Spinal cord (tissue), 10 donors: Measurements from ENCODE around the gene TBL1XR1. TPM values are rescaled to one million over a fixed set of nuclear protein-coding genes. Genes with fewer than 3 reads are reported as not detected.

Experiments used
- DNase-seq, 6 donors: peaks; one replicate each; pipeline versions ENCODE4 v3.0.0 to v3.0.0-alpha.2; 2013 to 2015; ENCODE audit warnings: low spot score in 6 of 6, low read depth in 4 of 6
- H3K27ac ChIP-seq: one replicate; pipeline ENCODE4 v1.5.1; 2013; ENCODE audit warnings: low read depth, low read length, control low read depth
- H3K27me3 ChIP-seq: one replicate; pipeline ENCODE4 v1.6.1; 2013; ENCODE audit warnings: low read length; ENCODE audit not compliant: control insufficient read depth, insufficient read depth
- H3K36me3 ChIP-seq: one replicate; pipeline ENCODE4 v1.6.1; 2013; ENCODE audit warnings: low read length; ENCODE audit not compliant: control insufficient read depth, insufficient read depth
- H3K4me1 ChIP-seq: one replicate; pipeline ENCODE4 v1.6.1; 2013; ENCODE audit warnings: low read length; ENCODE audit not compliant: control insufficient read depth, insufficient read depth
- H3K4me3 ChIP-seq: one replicate; pipeline ENCODE4 v1.5.1; 2013; ENCODE audit warnings: low read depth, low read length, control low read depth
- H3K9me3 ChIP-seq: one replicate; pipeline ENCODE4 v1.6.1; 2013; ENCODE audit warnings: low read length; ENCODE audit not compliant: control insufficient read depth, insufficient read depth
- WGBS: methylation state at CpG from one replicate; pipeline ENCODE4 v1.1.5; 2013; ENCODE audit warnings: missing lambda C conversion rate; ENCODE audit not compliant: insufficient coverage; 5-methylcytosine and 5-hydroxymethylcytosine counted together
- long read RNA-seq, 4 donors: transcript quantifications; one replicate each; lab custom pipeline, GENCODE V29; 2026
- polyA plus RNA-seq, 2 donors: library from polyadenylated mRNA; unstranded; fragments of 120-200 nt; gene quantifications; one replicate each; pipeline ENCODE4 v1.2.1, GENCODE V29; 2013; ENCODE audit not compliant: insufficient read length in 2 of 2
- total RNA-seq, 2 donors: library from RNA; depleted of rRNA in 1 of 2; stranded (reverse); fragments of 120-200 nt in 1 of 2; fragments of >200 nt in 1 of 2; gene quantifications; one replicate each; pipeline versions ENCODE4 v1.2.3 to v1.2.4, GENCODE V29; 2013 to 2014
- donor health status: healthy.

Gene TBL1XR1
- 100 to 1,000 TPM; 134 to 193 TPM for total RNA-seq
- polyA plus RNA-seq, result 10 to 100 TPM; 81.6 to 86.7 TPM
- long read RNA-seq, donor 1, full-length matches to known transcripts, result 5 of 5 reads
- long read RNA-seq, donor 1, partial matches to known transcripts, result 0 of 5 reads
- long read RNA-seq, donor 1, other reads (novel, unspliced or antisense), result 0 of 5 reads
- long read RNA-seq, donor 2, full-length matches to known transcripts, result 4 of 4 reads
- long read RNA-seq, donor 2, partial matches to known transcripts, result 0 of 4 reads
- long read RNA-seq, donor 2, other reads (novel, unspliced or antisense), result 0 of 4 reads
- long read RNA-seq, donor 3, full-length matches to known transcripts, result 4 of 4 reads
- long read RNA-seq, donor 3, partial matches to known transcripts, result 0 of 4 reads
- long read RNA-seq, donor 3, other reads (novel, unspliced or antisense), result 0 of 4 reads
- long read RNA-seq, donor 4, full-length matches to known transcripts, result 1 of 1 reads
- long read RNA-seq, donor 4, partial matches to known transcripts, result 0 of 1 reads
- long read RNA-seq, donor 4, other reads (novel, unspliced or antisense), result 0 of 1 reads

GRCh38 chr3:177197041-177197726 lies at the start of gene TBL1XR1:
TBL1XR1 (minus strand) TSS chr3:177197482; CDS start chr3:177064977, 132,505 bp downstream.
- WGBS, result 0% methylated on average over 64 of the region's 93 CpGs
- Histone ChIP-seq H3K36me3 (no peaks in the 10 kb centered on the region), H3K4me1 (peaks cover 6% of the 10 kb centered on the region), H3K27me3 (no peaks in the 10 kb centered on the region), H3K27ac (peak within 1 kb of the TSS; percentile 92), H3K4me3 (peak within 1 kb of the TSS; percentile 87), H3K9me3 (no peaks in the 10 kb centered on the region)
- DNase-seq, result peak; percentile 80 to 98 (median 91)

GRCh38 chr3:177245250-177245649 lies 48.0 kb upstream of the TBL1XR1 start:
- no peaks in the 10 kb centered on the region for H3K27me3 ChIP-seq
- no peak for DNase-seq
- H3K27ac ChIP-seq, result no peak overlapping the region
- no CpG with 5 or more reads among the region's 6 CpGs for WGBS
- no peaks in the 10 kb centered on the region for H3K36me3 ChIP-seq
- H3K9me3 ChIP-seq, result no peaks in the 10 kb centered on the region
- no peaks in the 10 kb centered on the region for H3K4me1 ChIP-seq
- no peak overlapping the region for H3K4me3 ChIP-seq

GRCh38 chr3:177244606-177245005 lies 47.3 kb upstream of the TBL1XR1 start:
- DNase-seq, result no peak
- Histone ChIP-seq H3K4me3 (no peak overlapping the region), H3K27ac (no peak overlapping the region), H3K4me1 (no peaks in the 10 kb centered on the region), H3K9me3 (no peaks in the 10 kb centered on the region), H3K27me3 (no peaks in the 10 kb centered on the region), H3K36me3 (no peaks in the 10 kb centered on the region)
- 100% methylated on average over 2 of the region's 3 CpGs for WGBS

- no peak overlapping the region for H3K27ac ChIP-seq
- H3K27me3 ChIP-seq, result no peaks in the 10 kb centered on the region
- H3K4me3 ChIP-seq, result no peak overlapping the region
- H3K4me1 ChIP-seq, result no peaks in the 10 kb centered on the region
- H3K36me3 ChIP-seq, result no peaks in the 10 kb centered on the region
- WGBS, result no CpG with 5 or more reads among the region's 2 CpGs
- H3K9me3 ChIP-seq, result no peaks in the 10 kb centered on the region
- peak in 1 of 6 donors; percentile 9 for DNase-seq
These were observed 41.5 kb upstream of the TBL1XR1 start for GRCh38 chr3:177238686-177239216.

DNA sequence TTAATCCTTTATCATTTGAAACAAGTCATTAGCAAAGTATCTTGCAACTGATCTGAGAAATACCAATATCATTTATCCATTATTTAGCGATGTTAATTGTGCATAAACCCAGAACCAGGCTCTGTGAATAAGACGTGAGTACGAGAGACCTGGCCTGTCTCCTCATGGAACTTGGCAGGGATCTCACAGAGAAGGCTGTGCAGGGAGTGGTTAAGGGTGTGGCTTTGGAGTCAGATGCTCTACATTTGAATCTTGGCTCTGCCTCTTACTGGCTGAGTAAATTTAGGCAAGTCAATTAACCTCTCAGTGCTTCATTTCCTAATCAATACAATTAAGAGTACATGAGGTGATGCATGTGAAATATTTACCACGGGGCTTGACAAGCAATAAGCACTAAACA lies 39.9 kb upstream of the TBL1XR1 start:
- Histone ChIP-seq H3K27ac (no peak overlapping the region), H3K27me3 (no peaks in the 10 kb centered on the region), H3K4me1 (no peaks in the 10 kb centered on the region), H3K36me3 (no peaks in the 10 kb centered on the region), H3K9me3 (no peaks in the 10 kb centered on the region), H3K4me3 (no peak overlapping the region)
- 85% methylated on average over 3 of the region's 4 CpGs for WGBS
- no peak for DNase-seq

DNA sequence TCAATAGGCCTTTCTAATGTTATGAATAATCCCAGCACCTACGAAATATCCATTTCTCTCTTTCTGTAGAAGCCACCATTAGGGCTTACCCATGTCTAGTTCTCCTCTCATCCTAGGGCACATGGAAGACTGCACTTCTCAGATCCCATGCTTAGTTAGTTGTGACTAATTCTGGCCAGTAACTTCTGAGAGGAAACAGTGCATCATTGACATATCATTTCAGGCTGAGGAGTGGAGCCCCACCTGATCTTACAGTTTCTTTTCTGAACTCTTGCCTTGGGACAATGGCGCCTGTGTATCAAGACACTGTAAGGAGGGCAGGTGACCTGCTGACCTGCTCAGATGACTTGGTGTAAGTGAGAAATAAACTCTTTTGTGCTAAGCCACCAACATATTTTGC lies 39.4 kb upstream of the TBL1XR1 start:
- no peak overlapping the region for H3K27ac ChIP-seq
- WGBS, result no CpG with 5 or more reads among the region's 2 CpGs
- no peaks in the 10 kb centered on the region for H3K36me3 ChIP-seq
- H3K4me3 ChIP-seq, result no peak overlapping the region
- no peak for DNase-seq
- no peaks in the 10 kb centered on the region for H3K27me3 ChIP-seq
- H3K4me1 ChIP-seq, result no peaks in the 10 kb centered on the region
- H3K9me3 ChIP-seq, result no peaks in the 10 kb centered on the region

DNA sequence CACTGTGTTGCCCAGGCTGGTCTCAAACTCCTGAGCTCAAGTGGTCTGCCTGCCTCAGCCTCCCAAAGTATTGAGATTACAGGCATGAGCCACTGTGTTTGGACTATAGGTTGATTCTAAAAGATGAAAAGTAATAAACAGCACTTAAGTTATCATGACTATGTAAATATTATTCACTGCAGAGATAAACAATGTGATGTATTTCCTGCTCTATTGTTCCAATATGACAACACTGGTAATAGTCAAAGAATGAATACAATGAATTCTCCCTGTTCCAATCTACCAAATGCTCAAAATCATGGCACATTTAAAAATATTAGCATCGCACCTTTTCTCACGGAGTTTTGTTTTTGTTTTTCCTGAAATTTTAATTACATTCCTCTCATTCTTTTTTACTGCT lies 36.8 kb upstream of the TBL1XR1 start:
- no peak for DNase-seq
- no CpG with 5 or more reads among the region's 2 CpGs for WGBS
- H3K36me3 ChIP-seq, result no peaks in the 10 kb centered on the region
- no peak overlapping the region for H3K4me3 ChIP-seq
- H3K27ac ChIP-seq, result no peak overlapping the region
- H3K27me3 ChIP-seq, result no peaks in the 10 kb centered on the region
- H3K4me1 ChIP-seq, result no peaks in the 10 kb centered on the region
- H3K9me3 ChIP-seq, result no peaks in the 10 kb centered on the region

GRCh38 chr3:177231242-177231641 lies 34.0 kb upstream of the TBL1XR1 start:
- Histone ChIP-seq H3K27me3 (no peaks in the 10 kb centered on the region), H3K4me3 (no peak overlapping the region), H3K4me1 (no peaks in the 10 kb centered on the region), H3K9me3 (no peaks in the 10 kb centered on the region), H3K27ac (no peak overlapping the region), H3K36me3 (no peaks in the 10 kb centered on the region)
- DNase-seq, result no peak
- WGBS, result 89% methylated on average over 1 of the region's 2 CpGs

DNA sequence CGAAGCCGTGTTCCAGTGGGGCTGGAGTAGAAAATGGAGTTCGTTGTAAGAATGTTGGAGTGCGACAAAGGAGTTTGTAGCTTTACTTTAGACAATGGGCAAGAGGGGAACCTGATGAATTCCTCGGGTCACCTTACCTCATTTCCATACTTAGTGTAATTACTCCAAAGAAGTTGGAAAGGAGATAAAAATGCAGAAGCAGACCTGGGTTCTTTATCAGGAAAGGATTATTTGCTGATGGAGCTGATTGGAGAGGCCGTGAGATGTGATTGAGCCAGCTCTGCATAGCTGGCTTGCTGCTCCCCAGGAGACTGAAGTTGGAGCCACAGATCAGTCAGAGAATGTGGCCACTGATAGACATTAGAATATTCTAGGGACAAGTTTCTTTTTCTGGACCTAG lies 33.4 kb upstream of the TBL1XR1 start:
- Histone ChIP-seq H3K27me3 (no peaks in the 10 kb centered on the region), H3K27ac (no peak overlapping the region), H3K4me1 (no peaks in the 10 kb centered on the region), H3K9me3 (no peaks in the 10 kb centered on the region), H3K4me3 (no peak overlapping the region), H3K36me3 (no peaks in the 10 kb centered on the region)
- 96% methylated on average over 3 of the region's 6 CpGs for WGBS
- DNase-seq, result no peak
